IMR-90 (cell line): ENCODE results near the gene SHROOM3.

Experiments
- SMC3 ChIP-seq: fragments of 150-350 bp; IDR thresholded peaks from 2 replicates; pipeline ENCODE4 v1.6.1; 2016; ENCODE audit warnings: low read depth, mild to moderate bottlenecking, antibody characterized with exemption, low read length, moderate library complexity
- TF ChIP-seq, protein P1 (sequence below): fragments of 150-350 bp; IDR thresholded peaks from 2 replicates; pipeline ENCODE4 v1.6.1; 2017; ENCODE audit warnings: mild to moderate bottlenecking, antibody characterized with exemption, low read length, low read depth

DNA sequence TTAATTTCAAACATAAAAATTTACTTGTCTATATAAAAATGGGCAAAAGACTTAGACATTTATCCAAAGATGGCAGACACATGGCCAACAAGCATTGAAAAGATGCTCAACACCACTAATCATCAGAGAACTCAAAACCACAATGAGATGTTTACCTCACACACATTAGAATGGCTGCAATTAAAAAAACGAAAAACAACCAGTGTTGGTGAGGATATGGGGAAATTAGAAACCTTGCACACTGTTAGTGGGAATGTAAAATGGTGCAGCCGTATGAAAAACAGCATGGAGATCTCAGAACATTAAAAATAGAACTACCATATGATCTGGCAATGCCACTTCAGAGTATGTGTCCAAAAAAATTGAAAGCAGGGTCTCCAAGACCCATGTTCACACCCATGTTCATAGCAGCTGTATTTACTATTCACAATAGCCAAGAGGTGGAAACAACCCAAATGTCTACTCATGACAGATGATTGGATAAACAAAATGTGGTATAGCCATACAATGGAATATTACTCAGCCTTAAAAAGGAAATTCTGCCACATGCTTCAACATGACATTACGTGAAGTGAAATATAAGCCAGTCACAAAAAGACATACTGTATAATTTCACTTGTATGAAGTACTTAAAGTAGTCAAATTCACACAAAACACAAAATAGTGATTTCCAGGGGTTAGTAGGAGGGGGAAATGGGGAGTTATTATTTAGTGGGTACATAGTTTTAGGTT, 316.7 kb downstream of the SHROOM3 start:
- TF ChIP-seq, protein P1, sequence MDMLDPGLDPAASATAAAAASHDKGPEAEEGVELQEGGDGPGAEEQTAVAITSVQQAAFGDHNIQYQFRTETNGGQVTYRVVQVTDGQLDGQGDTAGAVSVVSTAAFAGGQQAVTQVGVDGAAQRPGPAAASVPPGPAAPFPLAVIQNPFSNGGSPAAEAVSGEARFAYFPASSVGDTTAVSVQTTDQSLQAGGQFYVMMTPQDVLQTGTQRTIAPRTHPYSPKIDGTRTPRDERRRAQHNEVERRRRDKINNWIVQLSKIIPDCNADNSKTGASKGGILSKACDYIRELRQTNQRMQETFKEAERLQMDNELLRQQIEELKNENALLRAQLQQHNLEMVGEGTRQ: no peak
- TF ChIP-seq SMC3: no peak
